ENCODE data around the gene GNAI1.

The GNAI1 gene

GRCh38 chr7:80257756-80258155 lies 123.1 kb downstream of the GNAI1 start:
- no peak for DNase-seq (ENCODE audit: extremely low spot score)
- POLR2A ChIA-PET = no interaction called here
- no peak for TF ChIP-seq CTCF (IDR thresholded peaks at IDR 0.05; ENCODE audit: control extremely low read depth, extremely low read depth, low read depth, missing control alignments)
- CTCF ChIA-PET = no interaction called here

GRCh38 chr7:80260606-80261005 lies 126.0 kb downstream of the GNAI1 start:
- ChIA-PET CTCF (no interaction called here), POLR2A (no interaction called here)
- TF ChIP-seq CTCF (IDR thresholded peaks at IDR 0.05; ENCODE audit: control extremely low read depth, extremely low read depth, low read depth, missing control alignments) = no peak
- no peak for DNase-seq (ENCODE audit: extremely low spot score)

GRCh38 chr7:80263333-80263732 lies 128.7 kb downstream of the GNAI1 start:
- POLR2A ChIA-PET = no interaction called here
- CTCF ChIA-PET = no interaction called here
- no peak for TF ChIP-seq CTCF (IDR thresholded peaks at IDR 0.05; ENCODE audit: control extremely low read depth, extremely low read depth, low read depth, missing control alignments)
- no peak for DNase-seq (ENCODE audit: extremely low spot score)

- CTCF ChIA-PET = interaction anchor here (1.4 kb wide), 1 partner anchor 29 kb away, joined by 3 read pairs; no protein-coding TSS in a partner anchor
- TF ChIP-seq CTCF (IDR thresholded peaks at IDR 0.05; ENCODE audit: control extremely low read depth, extremely low read depth, low read depth, missing control alignments) = no peak
- POLR2A ChIA-PET = no interaction called here
- no peak for DNase-seq (ENCODE audit: extremely low spot score)
These were observed 129.2 kb downstream of the GNAI1 start for GRCh38 chr7:80263821-80264220.

GRCh38 chr7:80264769-80265495 lies 130.3 kb downstream of the GNAI1 start:
- no peak for TF ChIP-seq CTCF (IDR thresholded peaks at IDR 0.05; ENCODE audit: control extremely low read depth, extremely low read depth, low read depth, missing control alignments)
- POLR2A ChIA-PET = no interaction called here
- no peak for DNase-seq (ENCODE audit: extremely low spot score)
- CTCF ChIA-PET = interaction anchor here (1.4 kb wide), 1 partner anchor 30 kb away, joined by 3 read pairs; no protein-coding TSS in a partner anchor

- DNase-seq (ENCODE audit: extremely low spot score) = no peak
- TF ChIP-seq CTCF (IDR thresholded peaks at IDR 0.05; ENCODE audit: control extremely low read depth, extremely low read depth, low read depth, missing control alignments) = no peak
- CTCF ChIA-PET = no interaction called here
- POLR2A ChIA-PET = no interaction called here
These were observed 138.1 kb downstream of the GNAI1 start for GRCh38 chr7:80272560-80273239.

Measured in GM10248 (cell line).